PC-3 (cell line): ENCODE measurements around the gene ETNK2. TPM values are rescaled to one million over a fixed set of nuclear protein-coding genes. Genes with fewer than 3 reads are reported as not detected.

Experiments used
- ATAC-seq: fragments of 200-7000 bp; cut with Tn5 transposase; 2 replicates; pipeline ENCODE4 v1.9.1; 2020; ENCODE audit warnings: mild to moderate bottlenecking, moderate library complexity
- BruUV-seq: library from RNA; stranded (reverse); fragments of 400-500 nt; replicated peaks from 2 replicates; lab custom pipeline; 2021; lab: Mats Ljungman, UMichigan
- CTCF ChIA-PET: fragments of 300-600 bp; sonication (Branson Sonifier 250); formaldehyde crosslinking; loops from one replicate; lab custom pipeline; 2022; ENCODE audit warnings: antibody characterized with exemption; lab: Charles Lee
- POLR2A ChIA-PET: fragments of 300-600 bp; sonication (Branson Sonifier 250); formaldehyde crosslinking; loops from one replicate; lab custom pipeline; 2022; ENCODE audit warnings: antibody characterized with exemption; ENCODE audit not compliant: unreplicated experiment; lab: Charles Lee
- DNase-seq: peaks from one replicate; pipeline ENCODE4 v3.0.0-alpha.2; 2015
- H2AFZ ChIP-seq: fragments of 300-600 bp; sonication (generic); 2 replicates; pipeline ENCODE4 v1.6.0; 2016; ENCODE audit warnings: antibody characterized with exemption, low read length
- H3F3A ChIP-seq: fragments of 300-600 bp; sonication (generic); one replicate; pipeline ENCODE4 v1.6.0; 2017; ENCODE audit warnings: antibody characterized with exemption, low read length, control low read depth, mild to moderate bottlenecking; ENCODE audit not compliant: unreplicated experiment
- H3K27ac ChIP-seq: fragments of 300-600 bp; sonication (generic); 2 replicates; pipeline ENCODE4 v1.5.1; 2016; ENCODE audit warnings: mild to moderate bottlenecking, low read length
- H3K27me3 ChIP-seq: fragments of 300-600 bp; sonication (generic); 2 replicates; pipeline ENCODE4 v1.6.1; 2016; ENCODE audit warnings: low read length, mixed read lengths
- H3K36me3 ChIP-seq: fragments of 300-600 bp; sonication (generic); 2 replicates; pipeline ENCODE4 v1.6.1; 2016; ENCODE audit warnings: low read depth, mixed run types, low read length, mixed read lengths
- H3K4me1 ChIP-seq: fragments of 300-600 bp; sonication (generic); 2 replicates; pipeline ENCODE4 v1.5.1; 2016; ENCODE audit warnings: low read length; ENCODE audit not compliant: insufficient read depth
- H3K4me2 ChIP-seq: fragments of 300-600 bp; sonication (generic); 2 replicates; pipeline ENCODE4 v1.6.0; 2016; ENCODE audit warnings: low read length
- H3K4me3 ChIP-seq: fragments of 300-600 bp; sonication (generic); 2 replicates; pipeline ENCODE4 v1.5.1; 2016; ENCODE audit warnings: mild to moderate bottlenecking, low read length, mixed read lengths
- H3K79me2 ChIP-seq: fragments of 300-600 bp; sonication (generic); 2 replicates; pipeline ENCODE4 v1.6.1; 2017; ENCODE audit warnings: low read length, mixed read lengths
- H3K9ac ChIP-seq: fragments of 300-600 bp; sonication (generic); 2 replicates; pipeline ENCODE4 v1.6.0; 2016; ENCODE audit warnings: mild to moderate bottlenecking, low read length
- H3K9me2 ChIP-seq: fragments of 300-600 bp; sonication (generic); replicated peaks from 2 replicates; pipeline ENCODE4 v1.6.1; 2016; ENCODE audit warnings: mixed run types, low read length, mixed read lengths
- H3K9me3 ChIP-seq: fragments of 300-600 bp; sonication (generic); 2 replicates; pipeline ENCODE4 v1.6.1; 2016; ENCODE audit warnings: low read length, mixed read lengths
- H4K20me1 ChIP-seq: fragments of 300-600 bp; sonication (generic); 2 replicates; pipeline ENCODE4 v1.6.1; 2016; ENCODE audit warnings: low read length, mixed read lengths
- CTCF ChIP-seq: fragments of 300-600 bp; sonication (generic); conservative IDR thresholded peaks from 2 replicates; pipeline ENCODE4 v1.5.1; 2017; ENCODE audit warnings: antibody characterized with exemption, low read depth, mild to moderate bottlenecking, low read length
- EZH2 ChIP-seq: fragments of 300-600 bp; sonication (generic); IDR thresholded peaks from one replicate; pipeline ENCODE4 v1.6.1; 2017; ENCODE audit warnings: antibody characterized with exemption, mild to moderate bottlenecking, low read length; ENCODE audit not compliant: unreplicated experiment
- EZH2phosphoT487 ChIP-seq: fragments of 300-600 bp; sonication (generic); IDR thresholded peaks from 2 replicates; pipeline ENCODE4 v1.6.1; 2018; ENCODE audit warnings: mild to moderate bottlenecking, antibody characterized with exemption, low read length, borderline replicate concordance
- intact Hi-C: fragments of 100-400 bp; cut with micrococcal nuclease; formaldehyde crosslinking; loops from 2 replicates; pipeline ENCODE4 v1.9.0; 2023
- total RNA-seq: library from RNA; depleted of rRNA; stranded (reverse); fragments of >200 nt; gene quantifications from 2 replicates; pipeline ENCODE4 v1.2.3, GENCODE V29; 2014

ETNK2 gene
- total RNA-seq, 1 experiment from 2014 or later, result 37.1 TPM

GRCh38 chr1:204170494-204171155, 18.8 kb upstream of the ETNK2 start:
- POLR2A ChIA-PET, result no interaction called here

DNA sequence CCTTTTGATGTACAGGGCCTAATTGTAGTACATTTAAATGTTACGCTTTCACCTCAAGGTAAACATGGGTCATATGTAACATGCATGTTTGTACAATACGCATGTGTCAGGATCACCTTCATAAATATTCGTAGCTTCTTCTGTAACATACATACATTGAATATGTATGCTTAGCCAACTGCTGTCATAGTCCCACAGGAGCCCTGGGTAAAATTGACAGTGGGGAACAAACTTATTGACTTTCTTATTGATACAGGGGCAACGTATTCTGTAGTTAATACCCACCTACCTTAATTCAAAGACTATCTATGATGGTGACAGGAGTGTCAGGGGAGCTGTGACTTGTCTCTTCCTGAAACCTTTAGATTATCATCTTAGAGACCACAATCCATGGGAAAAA, 18.0 kb upstream of the ETNK2 start:
- ChIA-PET CTCF (no interaction called here), POLR2A (no interaction called here)
- Histone ChIP-seq H3K9me2 (no peaks in the 10 kb centered on the region), H3K36me3 (peaks cover 24% of the 10 kb centered on the region), H3F3A (no peaks in the 10 kb centered on the region), H3K27ac (no peak overlapping the region), H4K20me1 (no peaks in the 10 kb centered on the region), H3K4me2 (no peak overlapping the region), H3K9ac (no peak overlapping the region), H3K27me3 (no peaks in the 10 kb centered on the region), H3K4me1 (peaks cover 40% of the 10 kb centered on the region), H3K4me3 (no peak overlapping the region; the same call in 1 of the 2 replicates), H2AFZ (no peak overlapping the region), H3K9me3 (peaks cover 23% of the 10 kb centered on the region), H3K79me2 (peaks cover 3% of the 10 kb centered on the region; the same call in 1 of the 2 replicates)
- no TSS peak for BruUV-seq
- ATAC-seq, result no peak
- TF ChIP-seq EZH2 (no peak), EZH2phosphoT487 (no peak), CTCF (no peak)
- intact Hi-C loops, result loop anchor here (2.0 kb wide), 1 partner anchor 29 kb away; no protein-coding TSS in a partner anchor
- DNase-seq, result peak; percentile 38

More at GRCh38 chr1:204170494-204171155, 18.8 kb upstream of the ETNK2 start:
- no peak overlapping the region for H2AFZ ChIP-seq
- no peaks in the 10 kb centered on the region for H3K27me3 ChIP-seq
- H3K9me3 ChIP-seq, result peaks cover 23% of the 10 kb centered on the region
- peaks cover 24% of the 10 kb centered on the region for H3K36me3 ChIP-seq
- no peaks in the 10 kb centered on the region for H3K9me2 ChIP-seq
- TF ChIP-seq EZH2 (no peak), CTCF (no peak), EZH2phosphoT487 (no peak)
- peaks cover 48% of the 10 kb centered on the region for H3K4me1 ChIP-seq
- intact Hi-C loops, result loop anchor here (1.0 to 2.0 kb wide), 2 partner anchors 28 to 41 kb away; no protein-coding TSS in a partner anchor
- H3F3A ChIP-seq, result no peaks in the 10 kb centered on the region
- ATAC-seq (no peak), DNase-seq (no peak)
- no TSS peak for BruUV-seq
- peaks cover 11% of the 10 kb centered on the region for H3K79me2 ChIP-seq
- no peak overlapping the region for H3K4me2 ChIP-seq
- H4K20me1 ChIP-seq, result no peaks in the 10 kb centered on the region
- H3K27ac ChIP-seq, result peak overlapping the region; percentile 96
- CTCF ChIA-PET, result interaction anchor here (1.3 kb wide), 1 partner anchor 8 kb away, joined by 3 read pairs; no protein-coding TSS in a partner anchor
- peak overlapping the region; percentile 4; the same call in 1 of the 2 replicates for H3K4me3 ChIP-seq
- peak overlapping the region; percentile 65 for H3K9ac ChIP-seq

- CTCF ChIA-PET, result no interaction called here
- Histone ChIP-seq H3K4me2 (no peak overlapping the region), H2AFZ (no peak overlapping the region), H3K4me1 (peaks cover 19% of the 10 kb centered on the region), H3F3A (no peaks in the 10 kb centered on the region), H3K9me2 (no peaks in the 10 kb centered on the region), H3K9me3 (peaks cover 23% of the 10 kb centered on the region), H3K36me3 (peaks cover 24% of the 10 kb centered on the region), H4K20me1 (no peaks in the 10 kb centered on the region), H3K27me3 (no peaks in the 10 kb centered on the region), H3K79me2 (no peaks in the 10 kb centered on the region), H3K4me3 (no peak overlapping the region), H3K27ac (no peak overlapping the region), H3K9ac (no peak overlapping the region)
- POLR2A ChIA-PET, result no interaction called here
- TF ChIP-seq EZH2phosphoT487 (no peak), CTCF (no peak), EZH2 (no peak)
- intact Hi-C loops, result no loop called here
- BruUV-seq, result no TSS peak
- DNase-seq, result no peak
- no peak for ATAC-seq
Observed at GRCh38 chr1:204167730-204168129, 15.9 kb upstream of the ETNK2 start.
